Body of pancreas (tissue), 4 donors: ENCODE measurements around the gene AREG.

Source experiments
- POLR2A ChIP-seq, 3 donors: fragments of 450-650 bp; IDR thresholded peaks; one replicate each; pipeline ENCODE4 v1.6.1; 2016; ENCODE audit warnings: antibody characterized with exemption in 3 of 3, mild to moderate bottlenecking in 2 of 3
- TF ChIP-seq, protein P1 (sequence below), 7 experiments: fragments of 450-650 bp in 4 of 7; fragments of 200-600 bp in 3 of 7; sonication (generic) in 3 of 7; IDR thresholded peaks; one replicate each; pipeline ENCODE4 v1.5.1; 2016 to 2019; ENCODE audit warnings: antibody characterized with exemption in 7 of 7

- TF ChIP-seq POLR2A (IDR thresholded peaks at IDR 0.05) = no peak
- TF ChIP-seq, protein P1, sequence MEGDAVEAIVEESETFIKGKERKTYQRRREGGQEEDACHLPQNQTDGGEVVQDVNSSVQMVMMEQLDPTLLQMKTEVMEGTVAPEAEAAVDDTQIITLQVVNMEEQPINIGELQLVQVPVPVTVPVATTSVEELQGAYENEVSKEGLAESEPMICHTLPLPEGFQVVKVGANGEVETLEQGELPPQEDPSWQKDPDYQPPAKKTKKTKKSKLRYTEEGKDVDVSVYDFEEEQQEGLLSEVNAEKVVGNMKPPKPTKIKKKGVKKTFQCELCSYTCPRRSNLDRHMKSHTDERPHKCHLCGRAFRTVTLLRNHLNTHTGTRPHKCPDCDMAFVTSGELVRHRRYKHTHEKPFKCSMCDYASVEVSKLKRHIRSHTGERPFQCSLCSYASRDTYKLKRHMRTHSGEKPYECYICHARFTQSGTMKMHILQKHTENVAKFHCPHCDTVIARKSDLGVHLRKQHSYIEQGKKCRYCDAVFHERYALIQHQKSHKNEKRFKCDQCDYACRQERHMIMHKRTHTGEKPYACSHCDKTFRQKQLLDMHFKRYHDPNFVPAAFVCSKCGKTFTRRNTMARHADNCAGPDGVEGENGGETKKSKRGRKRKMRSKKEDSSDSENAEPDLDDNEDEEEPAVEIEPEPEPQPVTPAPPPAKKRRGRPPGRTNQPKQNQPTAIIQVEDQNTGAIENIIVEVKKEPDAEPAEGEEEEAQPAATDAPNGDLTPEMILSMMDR (IDR thresholded peaks at IDR 0.05) = no peak
These were observed 9.6 kb upstream of the AREG start for GRCh38 chr4:74435296-74435695.
